A172 (cell line): Measurements from ENCODE around the gene ZNF740. TPM values are rescaled to one million over a fixed set of nuclear protein-coding genes. Genes with fewer than 3 reads are reported as not detected.
"Not testable (repeated sequence)": the region's sequence is repeated elsewhere in the genome, so short reads cannot be mapped to it uniquely, and the experiment has no call there.

Source experiments
- DNase-seq: peaks from one replicate; pipeline ENCODE4 v3.0.0-alpha.2; 2015; ENCODE audit warnings: low spot score
- total RNA-seq: library from RNA; depleted of rRNA; stranded (reverse); fragments of >200 nt; shearing (Covaris generic); gene quantifications from 2 replicates; pipeline ENCODE4 v1.2.3, GENCODE V29; 2014; rRNA removed

ZNF740 gene
- 3.0 and 15.2 TPM in 2 replicates for total RNA-seq

GRCh38 chr12:53180220-53180930 is at the start of gene ZNF740, which contains the start of gene CSAD:
Gene ZNF740, plus strand, starts transcription at chr12:53180722. Its CDS starts 1,262 bp downstream, at chr12:53181984.
Gene CSAD, minus strand, starts transcription at chr12:53180925. Its CDS starts 7,455 bp downstream, at chr12:53173470.
- peak; percentile 92 for DNase-seq

- DNase-seq = no peak
These were observed 48.7 kb upstream of the ZNF740 start for GRCh38 chr12:53131844-53132243.

GRCh38 chr12:53133722-53134121 is 46.8 kb upstream of the ZNF740 start:
- no peak for DNase-seq

- DNase-seq = no peak
These were observed 37.2 kb upstream of the ZNF740 start for GRCh38 chr12:53143355-53143754.

- DNase-seq = no peak
These were observed 34.9 kb upstream of the ZNF740 start for GRCh38 chr12:53145383-53146260.

GRCh38 chr12:53147181-53147580 is 33.3 kb upstream of the ZNF740 start:
- no peak for DNase-seq

- DNase-seq = no peak
These were observed 32.9 kb upstream of the ZNF740 start for GRCh38 chr12:53147653-53148052.

- DNase-seq = no peak
These were observed 29.5 kb upstream of the ZNF740 start for GRCh38 chr12:53151039-53151438.

- no peak for DNase-seq
These were observed 28.1 kb upstream of the ZNF740 start for GRCh38 chr12:53152390-53152789.

- DNase-seq = peak; percentile 78
These were observed 21.2 kb upstream of the ZNF740 start for GRCh38 chr12:53159195-53159839.

GRCh38 chr12:53160000-53160399 is 20.5 kb upstream of the ZNF740 start:
- no peak for DNase-seq

- DNase-seq = no peak
These were observed 19.8 kb upstream of the ZNF740 start for GRCh38 chr12:53160673-53161072.

GRCh38 chr12:53161119-53161911 is 19.2 kb upstream of the ZNF740 start:
- DNase-seq = no peak

GRCh38 chr12:53163008-53163407 is 17.5 kb upstream of the ZNF740 start:
- DNase-seq = not testable (repeated sequence)

GRCh38 chr12:53166837-53167236 is 13.7 kb upstream of the ZNF740 start:
- DNase-seq = no peak

- DNase-seq = no peak
These were observed 10.9 kb upstream of the ZNF740 start for GRCh38 chr12:53169644-53170043.

- DNase-seq = no peak
These were observed 10.3 kb upstream of the ZNF740 start for GRCh38 chr12:53170215-53170614.

GRCh38 chr12:53170876-53171724 is 9.4 kb upstream of the ZNF740 start:
- DNase-seq = no peak

- no peak for DNase-seq
These were observed 8.7 kb upstream of the ZNF740 start for GRCh38 chr12:53171725-53172329.

GRCh38 chr12:53172352-53172751 is 8.2 kb upstream of the ZNF740 start:
- DNase-seq = peak; percentile 31
